Activated naive CD8-positive, alpha-beta T cell treated with anti-CD3 and anti-CD28 coated beads for 36 hours (primary cell): ENCODE results near the gene HS1BP3. TPM values are rescaled to one million over a fixed set of nuclear protein-coding genes. Genes with fewer than 3 reads are reported as not detected.

Source experiments
- DNase-seq: peaks from one replicate; pipeline ENCODE4 v3.0.0; 2021
- H3K27ac Mint-ChIP-seq: one replicate; pipeline ENCODE4 v1.8.0; 2022; ENCODE audit warnings: mild to moderate bottlenecking, moderate library complexity, mixed read lengths
- H3K27me3 Mint-ChIP-seq: one replicate; pipeline ENCODE4 v1.8.0; 2022; ENCODE audit warnings: mild to moderate bottlenecking, mixed read lengths
- H3K36me3 Mint-ChIP-seq: one replicate; pipeline ENCODE4 v1.8.0; 2021; ENCODE audit warnings: mild to moderate bottlenecking, mixed read lengths
- H3K4me1 Mint-ChIP-seq: one replicate; pipeline ENCODE4 v1.8.0; 2021; ENCODE audit warnings: mixed read lengths
- H3K4me3 Mint-ChIP-seq: one replicate; pipeline ENCODE4 v1.8.0; 2022; ENCODE audit warnings: mild to moderate bottlenecking, moderate library complexity, mixed read lengths
- H3K9me3 Mint-ChIP-seq: one replicate; pipeline ENCODE4 v1.8.0; 2022; ENCODE audit warnings: mixed read lengths
- total RNA-seq, 2 experiments: library from RNA; stranded (reverse); gene quantifications; one replicate each; pipeline ENCODE4 v1.2.3, GENCODE V29; 2021

HS1BP3 gene
- total RNA-seq, 2 experiments from 2014 or later = 5.9 to 6.0 TPM

- H3K9me3 Mint-ChIP-seq = no peaks in the 10 kb centered on the region
- H3K36me3 Mint-ChIP-seq = no peaks in the 10 kb centered on the region
- H3K27ac Mint-ChIP-seq = no peak overlapping the region
- no peak for DNase-seq
- no peak overlapping the region for H3K4me3 Mint-ChIP-seq
- no peaks in the 10 kb centered on the region for H3K27me3 Mint-ChIP-seq
- H3K4me1 Mint-ChIP-seq = peaks cover 17% of the 10 kb centered on the region
Observed at GRCh38 chr2:20647211-20647610, 3.7 kb downstream of the HS1BP3 start.

GRCh38 chr2:20646446-20646845 is 4.5 kb downstream of the HS1BP3 start:
- Mint-ChIP-seq H3K4me1 (peaks cover 15% of the 10 kb centered on the region), H3K4me3 (no peak overlapping the region), H3K27ac (no peak overlapping the region), H3K36me3 (no peaks in the 10 kb centered on the region), H3K9me3 (no peaks in the 10 kb centered on the region), H3K27me3 (no peaks in the 10 kb centered on the region)
- no peak for DNase-seq

GRCh38 chr2:20645761-20646160 is 5.1 kb downstream of the HS1BP3 start:
- no peaks in the 10 kb centered on the region for H3K9me3 Mint-ChIP-seq
- H3K4me3 Mint-ChIP-seq = no peak overlapping the region
- H3K4me1 Mint-ChIP-seq = peaks cover 12% of the 10 kb centered on the region
- no peak for DNase-seq
- H3K27me3 Mint-ChIP-seq = no peaks in the 10 kb centered on the region
- no peak overlapping the region for H3K27ac Mint-ChIP-seq
- no peaks in the 10 kb centered on the region for H3K36me3 Mint-ChIP-seq

- H3K27ac Mint-ChIP-seq = no peak overlapping the region
- no peak overlapping the region for H3K4me3 Mint-ChIP-seq
- no peaks in the 10 kb centered on the region for H3K9me3 Mint-ChIP-seq
- H3K27me3 Mint-ChIP-seq = no peaks in the 10 kb centered on the region
- H3K36me3 Mint-ChIP-seq = no peaks in the 10 kb centered on the region
- no peak for DNase-seq
- peaks cover 9% of the 10 kb centered on the region for H3K4me1 Mint-ChIP-seq
Observed at GRCh38 chr2:20645301-20645701, 5.6 kb downstream of the HS1BP3 start.

- no peak overlapping the region for H3K4me3 Mint-ChIP-seq
- H3K27me3 Mint-ChIP-seq = no peaks in the 10 kb centered on the region
- no peak overlapping the region for H3K27ac Mint-ChIP-seq
- no peaks in the 10 kb centered on the region for H3K9me3 Mint-ChIP-seq
- H3K4me1 Mint-ChIP-seq = peaks cover 2% of the 10 kb centered on the region
- H3K36me3 Mint-ChIP-seq = no peaks in the 10 kb centered on the region
- DNase-seq = no peak
Observed at GRCh38 chr2:20643826-20644225, 7.1 kb downstream of the HS1BP3 start.

GRCh38 chr2:20643060-20643459 is 7.8 kb downstream of the HS1BP3 start:
- DNase-seq = no peak
- Mint-ChIP-seq H3K9me3 (no peaks in the 10 kb centered on the region), H3K36me3 (no peaks in the 10 kb centered on the region), H3K27me3 (no peaks in the 10 kb centered on the region), H3K4me1 (peaks cover under 1% of the 10 kb centered on the region), H3K4me3 (no peak overlapping the region), H3K27ac (no peak overlapping the region)

GRCh38 chr2:20642055-20642971 is 8.6 kb downstream of the HS1BP3 start:
- no peaks in the 10 kb centered on the region for H3K9me3 Mint-ChIP-seq
- H3K36me3 Mint-ChIP-seq = no peaks in the 10 kb centered on the region
- H3K4me1 Mint-ChIP-seq = no peaks in the 10 kb centered on the region
- DNase-seq = peak; percentile 80
- no peaks in the 10 kb centered on the region for H3K27me3 Mint-ChIP-seq
- no peak overlapping the region for H3K27ac Mint-ChIP-seq
- no peak overlapping the region for H3K4me3 Mint-ChIP-seq

- Mint-ChIP-seq H3K4me3 (no peak overlapping the region), H3K27ac (no peak overlapping the region), H3K4me1 (no peaks in the 10 kb centered on the region), H3K27me3 (no peaks in the 10 kb centered on the region), H3K9me3 (no peaks in the 10 kb centered on the region), H3K36me3 (no peaks in the 10 kb centered on the region)
- DNase-seq = no peak
Observed at GRCh38 chr2:20641123-20641985, 9.5 kb downstream of the HS1BP3 start.

- DNase-seq = no peak
- Mint-ChIP-seq H3K27ac (no peak overlapping the region), H3K4me1 (no peaks in the 10 kb centered on the region), H3K9me3 (no peaks in the 10 kb centered on the region), H3K27me3 (no peaks in the 10 kb centered on the region), H3K4me3 (no peak overlapping the region), H3K36me3 (no peaks in the 10 kb centered on the region)
Observed at GRCh38 chr2:20640411-20641122, 10.3 kb downstream of the HS1BP3 start.

GRCh38 chr2:20638646-20639430 is 12.1 kb downstream of the HS1BP3 start:
- Mint-ChIP-seq H3K4me3 (no peak overlapping the region), H3K4me1 (no peaks in the 10 kb centered on the region), H3K27ac (no peak overlapping the region), H3K27me3 (no peaks in the 10 kb centered on the region), H3K9me3 (no peaks in the 10 kb centered on the region), H3K36me3 (no peaks in the 10 kb centered on the region)
- DNase-seq = no peak

GRCh38 chr2:20638014-20638413 is 12.9 kb downstream of the HS1BP3 start:
- H3K27me3 Mint-ChIP-seq = no peaks in the 10 kb centered on the region
- H3K27ac Mint-ChIP-seq = no peak overlapping the region
- no peak for DNase-seq
- no peaks in the 10 kb centered on the region for H3K9me3 Mint-ChIP-seq
- no peak overlapping the region for H3K4me3 Mint-ChIP-seq
- no peaks in the 10 kb centered on the region for H3K36me3 Mint-ChIP-seq
- H3K4me1 Mint-ChIP-seq = no peaks in the 10 kb centered on the region

- Mint-ChIP-seq H3K36me3 (no peaks in the 10 kb centered on the region), H3K9me3 (no peaks in the 10 kb centered on the region), H3K27ac (no peak overlapping the region), H3K4me1 (no peaks in the 10 kb centered on the region), H3K27me3 (no peaks in the 10 kb centered on the region), H3K4me3 (no peak overlapping the region)
- DNase-seq = no peak
Observed at GRCh38 chr2:20637147-20637546, 13.8 kb downstream of the HS1BP3 start.

- no peak overlapping the region for H3K4me3 Mint-ChIP-seq
Observed at GRCh38 chr2:20635675-20636584, 15.0 kb downstream of the HS1BP3 start.

More at GRCh38 chr2:20635675-20636584, 15.0 kb downstream of the HS1BP3 start:
- Mint-ChIP-seq H3K9me3 (no peaks in the 10 kb centered on the region), H3K27ac (no peak overlapping the region), H3K36me3 (no peaks in the 10 kb centered on the region), H3K4me1 (no peaks in the 10 kb centered on the region), H3K27me3 (no peaks in the 10 kb centered on the region)
- peak; percentile 68 for DNase-seq
